ENCODE data around the gene C1orf53.
"Not testable (repeated sequence)": the region's sequence is repeated elsewhere in the genome, so short reads cannot be mapped to it uniquely, and the experiment has no call there.

C1orf53 gene

GRCh38 chr1:197865809-197866208, 36.6 kb upstream of the C1orf53 start:
- in situ Hi-C loops (cut with HindIII; ENCODE audit: low pct_ligation_motif_present, low sequenced_read_pairs) = no loop called here
- no peak for DNase-seq
- H3K27me3 ChIP-seq (replicated peaks) = no peaks in the 10 kb centered on the region
- no peak overlapping the region for H3K27ac ChIP-seq
- H3K36me3 ChIP-seq (replicated peaks) = no peaks in the 10 kb centered on the region
- no peak overlapping the region for H3K4me3 ChIP-seq (ENCODE audit: low read depth, low read length)
- no peak for TF ChIP-seq CTCF (IDR thresholded peaks at IDR 0.05; ENCODE audit: low read depth, low read length, missing control alignments)

- H3K27ac ChIP-seq = no peak overlapping the region
- H3K36me3 ChIP-seq (replicated peaks) = no peaks in the 10 kb centered on the region
- no peaks in the 10 kb centered on the region for H3K27me3 ChIP-seq (replicated peaks)
- H3K4me3 ChIP-seq (ENCODE audit: low read depth, low read length) = no peak overlapping the region
- peak; percentile 81 for TF ChIP-seq CTCF (IDR thresholded peaks at IDR 0.05; ENCODE audit: low read depth, low read length, missing control alignments)
- in situ Hi-C loops (cut with HindIII; ENCODE audit: low pct_ligation_motif_present, low sequenced_read_pairs) = no loop called here
- DNase-seq = peak; percentile 61
These were observed 33.5 kb upstream of the C1orf53 start for GRCh38 chr1:197868751-197869489.

- Histone ChIP-seq H3K4me3 (ENCODE audit: low read depth, low read length) (no peak overlapping the region), H3K27me3 (replicated peaks) (no peaks in the 10 kb centered on the region), H3K36me3 (replicated peaks) (no peaks in the 10 kb centered on the region), H3K27ac (no peak overlapping the region)
- no peak for TF ChIP-seq CTCF (IDR thresholded peaks at IDR 0.05; ENCODE audit: low read depth, low read length, missing control alignments)
- no peak for DNase-seq
- in situ Hi-C loops (cut with HindIII; ENCODE audit: low pct_ligation_motif_present, low sequenced_read_pairs) = no loop called here
These were observed 32.8 kb upstream of the C1orf53 start for GRCh38 chr1:197869490-197870077.

GRCh38 chr1:197876894-197877293, 25.5 kb upstream of the C1orf53 start:
- Histone ChIP-seq H3K36me3 (replicated peaks) (no peaks in the 10 kb centered on the region), H3K27me3 (replicated peaks) (no peaks in the 10 kb centered on the region), H3K27ac (no peak overlapping the region), H3K4me3 (ENCODE audit: low read depth, low read length) (no peak overlapping the region)
- in situ Hi-C loops (cut with HindIII; ENCODE audit: low pct_ligation_motif_present, low sequenced_read_pairs) = no loop called here
- no peak for DNase-seq
- TF ChIP-seq CTCF (IDR thresholded peaks at IDR 0.05; ENCODE audit: low read depth, low read length, missing control alignments) = no peak

- H3K27ac ChIP-seq; DNase-seq; in situ Hi-C loops (cut with HindIII; ENCODE audit: low pct_ligation_motif_present, low sequenced_read_pairs); H3K27me3 ChIP-seq (replicated peaks); H3K36me3 ChIP-seq (replicated peaks); H3K4me3 ChIP-seq (ENCODE audit: low read depth, low read length): not testable (repeated sequence)
These were observed 22.0 kb upstream of the C1orf53 start for GRCh38 chr1:197880385-197880784.

GRCh38 chr1:197882241-197882640, 20.2 kb upstream of the C1orf53 start:
- H3K36me3 ChIP-seq (replicated peaks); DNase-seq; H3K27ac ChIP-seq; in situ Hi-C loops (cut with HindIII; ENCODE audit: low pct_ligation_motif_present, low sequenced_read_pairs); H3K27me3 ChIP-seq (replicated peaks); H3K4me3 ChIP-seq (ENCODE audit: low read depth, low read length): not testable (repeated sequence)

GRCh38 chr1:197884173-197884572, 18.3 kb upstream of the C1orf53 start:
- in situ Hi-C loops (cut with HindIII; ENCODE audit: low pct_ligation_motif_present, low sequenced_read_pairs) = no loop called here
- H3K27ac ChIP-seq = no peak overlapping the region
- no peaks in the 10 kb centered on the region for H3K36me3 ChIP-seq (replicated peaks)
- no peaks in the 10 kb centered on the region for H3K27me3 ChIP-seq (replicated peaks)
- H3K4me3 ChIP-seq (ENCODE audit: low read depth, low read length) = no peak overlapping the region
- TF ChIP-seq CTCF (IDR thresholded peaks at IDR 0.05; ENCODE audit: low read depth, low read length, missing control alignments) = no peak
- no peak for DNase-seq

Data from brain microvascular endothelial cell (primary cell).